CD14-positive monocyte (primary cell): ENCODE measurements around the gene SIPA1L3. TPM values are rescaled to one million over a fixed set of nuclear protein-coding genes. Genes with fewer than 3 reads are reported as not detected.

Experiments used
- DNase-seq, 3 donors: peaks; one replicate each; pipeline ENCODE4 v3.0.0-alpha.2; 2011 to 2022
- H2AFZ ChIP-seq: 2 replicates; pipeline ENCODE4 v1.6.0; 2012; ENCODE audit warnings: mild to moderate bottlenecking, low read depth, low read length, inconsistent platforms; ENCODE audit not compliant: insufficient read depth, poor library complexity, severe bottlenecking
- H3K27ac ChIP-seq, 2 donors: 1 replicate in 1 of 2; 2 replicates in 1 of 2; pipeline ENCODE4 v1.5.1; 2012 to 2013; ENCODE audit warnings: low read length in 2 of 2, control low read depth in 1 of 2, inconsistent platforms in 1 of 2, low read depth in 1 of 2, mild to moderate bottlenecking in 1 of 2
- H3K27me3 ChIP-seq, 2 donors: one replicate each; pipeline versions ENCODE4 v1.6.0 to v1.6.1; 2011 to 2013; ENCODE audit warnings: low read length in 2 of 2; ENCODE audit not compliant: control insufficient read depth in 2 of 2, insufficient read depth in 2 of 2
- H3K36me3 ChIP-seq, 2 donors: replicated peaks in 1 of 2; 1 replicate in 1 of 2; 2 replicates in 1 of 2; pipeline versions ENCODE4 v1.5.1 to v1.6.1; 2012 to 2013; ENCODE audit warnings: low read length in 2 of 2, control low read depth in 1 of 2, inconsistent platforms in 1 of 2, mild to moderate bottlenecking in 1 of 2; ENCODE audit not compliant: insufficient read depth in 2 of 2, control insufficient read depth in 1 of 2
- H3K4me1 ChIP-seq, 2 donors: 1 replicate in 1 of 2; 2 replicates in 1 of 2; pipeline versions ENCODE4 v1.5.1 to v1.6.1; 2012 to 2013; ENCODE audit warnings: low read length in 2 of 2, control low read depth in 1 of 2, inconsistent platforms in 1 of 2, mild to moderate bottlenecking in 1 of 2, moderate library complexity in 1 of 2; ENCODE audit not compliant: insufficient read depth in 2 of 2, control insufficient read depth in 1 of 2
- H3K4me2 ChIP-seq: replicated peaks from 2 replicates; pipeline ENCODE3; 2012; ENCODE audit warnings: low read length, moderate library complexity, mild to moderate bottlenecking; ENCODE audit not compliant: poor library complexity, severe bottlenecking; ENCODE audit errors: extremely low read depth
- H3K4me3 ChIP-seq, 3 experiments: fragments of 200-600 bp in 1 of 3; sonication (generic) in 1 of 3; replicated peaks in 1 of 3; 1 replicate in 2 of 3; 2 replicates in 1 of 3; pipeline ENCODE4 v1.5.1; 2011 to 2013; ENCODE audit warnings: low read length in 3 of 3, mild to moderate bottlenecking in 3 of 3, control low read depth in 2 of 3, low read depth in 2 of 3, inconsistent platforms in 1 of 3, moderate library complexity in 1 of 3
- H3K79me2 ChIP-seq: 2 replicates; pipeline ENCODE4 v1.6.0; 2012; ENCODE audit warnings: mild to moderate bottlenecking, control low read depth, inconsistent platforms, low read length, moderate library complexity; ENCODE audit not compliant: insufficient read depth
- H3K9ac ChIP-seq: 2 replicates; pipeline ENCODE4 v1.6.0; 2017; ENCODE audit warnings: low read length, mild to moderate bottlenecking; ENCODE audit not compliant: insufficient read depth, poor library complexity, severe bottlenecking
- H3K9me3 ChIP-seq, 2 donors: replicated peaks in 1 of 2; 1 replicate in 1 of 2; 2 replicates in 1 of 2; pipeline versions ENCODE4 v1.5.1 to v1.6.1; 2012 to 2013; ENCODE audit warnings: low read length in 2 of 2, control low read depth in 1 of 2; ENCODE audit not compliant: control insufficient read depth in 1 of 2, insufficient read depth in 1 of 2
- H4K20me1 ChIP-seq: 2 replicates; pipeline ENCODE4 v1.6.0; 2012; ENCODE audit warnings: mild to moderate bottlenecking, low read length, control low read depth, moderate library complexity; ENCODE audit not compliant: insufficient read depth
- H3K27ac Mint-ChIP-seq, 7 donors: one replicate each; pipeline ENCODE4 v1.8.0; 2020; ENCODE audit warnings: mild to moderate bottlenecking in 7 of 7, mixed read lengths in 7 of 7, moderate library complexity in 6 of 7, inconsistent platforms in 2 of 7
- H3K27me3 Mint-ChIP-seq, 3 donors: one replicate each; pipeline ENCODE4 v1.8.0; 2021 to 2022; ENCODE audit warnings: low read depth in 3 of 3, mild to moderate bottlenecking in 3 of 3, mixed read lengths in 3 of 3, moderate library complexity in 3 of 3, inconsistent platforms in 1 of 3
- H3K36me3 Mint-ChIP-seq, 2 donors: one replicate each; pipeline ENCODE4 v1.8.0; 2020; ENCODE audit warnings: mixed read lengths in 2 of 2, inconsistent platforms in 1 of 2, mild to moderate bottlenecking in 1 of 2
- H3K4me1 Mint-ChIP-seq: one replicate; pipeline ENCODE4 v1.8.0; 2020; ENCODE audit warnings: mild to moderate bottlenecking, mixed read lengths
- H3K4me3 Mint-ChIP-seq, 2 donors: one replicate each; pipeline ENCODE4 v1.8.0; 2020; ENCODE audit warnings: mild to moderate bottlenecking in 2 of 2, mixed read lengths in 2 of 2, moderate library complexity in 1 of 2
- H3K9me3 Mint-ChIP-seq, 7 donors: one replicate each; pipeline ENCODE4 v1.8.0; 2020 to 2022; ENCODE audit warnings: mixed read lengths in 7 of 7, mild to moderate bottlenecking in 6 of 7, moderate library complexity in 6 of 7, inconsistent platforms in 2 of 7
- WGBS: methylation state at CpG from one replicate; pipeline ENCODE4 v1.1.5; 2013; ENCODE audit warnings: missing lambda C conversion rate; ENCODE audit not compliant: insufficient coverage; 5-methylcytosine and 5-hydroxymethylcytosine counted together
- intact Hi-C, 2 donors: fragments of 100-400 bp; cut with micrococcal nuclease; formaldehyde crosslinking; loops; one replicate each; pipeline versions ENCODE4 v1.15.0 to v1.15.1; 2023
- polyA plus RNA-seq, 3 donors: library from polyadenylated mRNA; depleted of rRNA in 1 of 3; unstranded in 2 of 3; stranded (reverse) in 1 of 3; fragments of 300-500 nt in 2 of 3; fragments of >200 nt in 1 of 3; fragmentation: Illumina TruSeq in 2 of 3; gene quantifications; 1 replicate in 2 of 3; 2 replicates in 1 of 3; pipeline ENCODE4 v1.2.3, GENCODE V29; 2012 to 2021
- TF ChIP-seq, protein P1 (sequence below): fragments of 200-600 bp; IDR thresholded peaks from one replicate; pipeline ENCODE4 v1.8.0; 2022; ENCODE audit warnings: antibody characterized with exemption, mild to moderate bottlenecking

Gene SIPA1L3
- polyA plus RNA-seq, 3 donors: 0.55 to 4.5 (median 0.99) TPM

GRCh38 chr19:38250821-38251563 lies 344.0 kb downstream of the SIPA1L3 start:
- H3K4me2 ChIP-seq: no peak overlapping the region
- H3K9ac ChIP-seq: no peak overlapping the region
- H3K4me1 Mint-ChIP-seq: peaks cover 7% of the 10 kb centered on the region
- no peak overlapping the region for H3K27ac ChIP-seq
- intact Hi-C loops: no loop called here
- no peaks in the 10 kb centered on the region for H3K36me3 Mint-ChIP-seq
- 87% methylated on average over 13 of the region's 18 CpGs for WGBS
- H3K9me3 ChIP-seq: peaks cover 0 to 7% of the 10 kb centered on the region in 2 donors
- no peaks in the 10 kb centered on the region for H3K79me2 ChIP-seq
- DNase-seq: no peak
- H3K27ac Mint-ChIP-seq: peak overlapping the region in 1 of 7 donors; percentile 15
- no peak overlapping the region for H3K4me3 Mint-ChIP-seq
- H3K27me3 ChIP-seq: peaks cover 5 to 21% of the 10 kb centered on the region in 2 donors
- no peak overlapping the region for H3K4me3 ChIP-seq
- peaks cover 26 to 44% (median 36%) of the 10 kb centered on the region in 3 donors for H3K27me3 Mint-ChIP-seq
- no peak overlapping the region for H2AFZ ChIP-seq
- TF ChIP-seq, protein P1, sequence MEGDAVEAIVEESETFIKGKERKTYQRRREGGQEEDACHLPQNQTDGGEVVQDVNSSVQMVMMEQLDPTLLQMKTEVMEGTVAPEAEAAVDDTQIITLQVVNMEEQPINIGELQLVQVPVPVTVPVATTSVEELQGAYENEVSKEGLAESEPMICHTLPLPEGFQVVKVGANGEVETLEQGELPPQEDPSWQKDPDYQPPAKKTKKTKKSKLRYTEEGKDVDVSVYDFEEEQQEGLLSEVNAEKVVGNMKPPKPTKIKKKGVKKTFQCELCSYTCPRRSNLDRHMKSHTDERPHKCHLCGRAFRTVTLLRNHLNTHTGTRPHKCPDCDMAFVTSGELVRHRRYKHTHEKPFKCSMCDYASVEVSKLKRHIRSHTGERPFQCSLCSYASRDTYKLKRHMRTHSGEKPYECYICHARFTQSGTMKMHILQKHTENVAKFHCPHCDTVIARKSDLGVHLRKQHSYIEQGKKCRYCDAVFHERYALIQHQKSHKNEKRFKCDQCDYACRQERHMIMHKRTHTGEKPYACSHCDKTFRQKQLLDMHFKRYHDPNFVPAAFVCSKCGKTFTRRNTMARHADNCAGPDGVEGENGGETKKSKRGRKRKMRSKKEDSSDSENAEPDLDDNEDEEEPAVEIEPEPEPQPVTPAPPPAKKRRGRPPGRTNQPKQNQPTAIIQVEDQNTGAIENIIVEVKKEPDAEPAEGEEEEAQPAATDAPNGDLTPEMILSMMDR: no peak
- H4K20me1 ChIP-seq: no peaks in the 10 kb centered on the region
- peaks cover 0 to 2% of the 10 kb centered on the region in 2 donors for H3K4me1 ChIP-seq
- H3K9me3 Mint-ChIP-seq: peaks cover 0 to 6% (median 0%) of the 10 kb centered on the region in 7 donors
- H3K36me3 ChIP-seq: no peaks in the 10 kb centered on the region

DNA sequence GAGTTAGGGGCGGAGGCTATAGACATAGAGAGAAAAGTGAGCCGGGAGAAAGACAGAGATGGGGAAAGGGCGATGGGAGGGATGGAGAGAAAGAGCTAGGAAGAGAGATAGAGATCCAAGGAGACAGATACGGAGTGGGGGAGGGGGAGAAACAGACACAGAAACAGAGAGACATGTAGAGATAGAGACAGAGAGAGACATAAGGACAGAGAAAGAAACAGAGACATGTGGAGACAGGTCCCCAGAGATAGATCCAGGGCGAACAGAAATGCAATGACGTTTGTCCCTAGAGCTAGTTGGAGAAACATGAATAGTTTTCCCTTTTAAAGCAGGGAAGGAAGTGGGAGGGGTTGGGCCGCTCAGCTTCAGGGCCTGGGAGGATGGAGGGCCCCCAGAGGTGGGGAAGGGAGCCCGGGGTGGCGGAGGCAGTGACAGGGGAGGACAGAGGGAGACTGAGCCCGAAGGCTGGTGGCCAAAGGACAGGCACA lies 344.6 kb downstream of the SIPA1L3 start:
- no peaks in the 10 kb centered on the region for H4K20me1 ChIP-seq
- no peak overlapping the region for H3K9ac ChIP-seq
- no peak overlapping the region for H3K27ac ChIP-seq
- peaks cover 2 to 8% of the 10 kb centered on the region in 2 donors for H3K4me1 ChIP-seq
- TF ChIP-seq, protein P1: no peak
- 23% methylated on average over 9 of the region's 10 CpGs for WGBS
- intact Hi-C loops: no loop called here
- no peak for DNase-seq
- no peak overlapping the region for H3K4me3 ChIP-seq
- H3K4me2 ChIP-seq: no peak overlapping the region
- Mint-ChIP-seq H3K27ac (peak overlapping the region in 1 of 7 donors; percentile 15), H3K27me3 (peaks cover 28 to 49% (median 35%) of the 10 kb centered on the region in 3 donors), H3K4me1 (peaks cover 6% of the 10 kb centered on the region), H3K36me3 (peaks cover 0 to under 1% of the 10 kb centered on the region in 2 donors), H3K9me3 (peaks cover 0 to 6% (median 1%) of the 10 kb centered on the region in 7 donors), H3K4me3 (peak overlapping the region in 1 of 2 donors; percentile 4)
- H3K79me2 ChIP-seq: no peaks in the 10 kb centered on the region
- H3K9me3 ChIP-seq: peaks cover 0 to 7% of the 10 kb centered on the region in 2 donors
- H3K27me3 ChIP-seq: peaks cover 6 to 26% of the 10 kb centered on the region in 2 donors
- no peaks in the 10 kb centered on the region for H3K36me3 ChIP-seq
- H2AFZ ChIP-seq: no peak overlapping the region
